ENCODE results near the gene DBH.

The DBH gene

GRCh38 chr9:133627341-133627740 is 8.8 kb upstream of the DBH start:
- Histone ChIP-seq H3K27ac (ENCODE audit: low read depth, low read length) (no peak overlapping the region), H3K27me3 (ENCODE audit: insufficient read depth, low read length) (no peaks in the 10 kb centered on the region), H3K4me3 (ENCODE audit: low read length) (no peak overlapping the region), H3K9ac (ENCODE audit: low read depth, low read length) (no peak overlapping the region), H3K9me3 (ENCODE audit: insufficient read depth, low read depth, low read length) (peaks cover 5% of the 10 kb centered on the region; the same call in 1 of the 2 replicates), H3K4me1 (ENCODE audit: insufficient read depth, low read length) (no peaks in the 10 kb centered on the region), H3K36me3 (ENCODE audit: insufficient read depth, low read length) (no peaks in the 10 kb centered on the region)
- 80% methylated on average over 3 of the region's 3 CpGs for WGBS

GRCh38 chr9:133628766-133629165 is 7.4 kb upstream of the DBH start:
- Histone ChIP-seq H3K27ac (ENCODE audit: low read depth, low read length) (no peak overlapping the region), H3K4me1 (ENCODE audit: insufficient read depth, low read length) (peaks cover 4% of the 10 kb centered on the region), H3K9ac (ENCODE audit: low read depth, low read length) (no peak overlapping the region), H3K27me3 (ENCODE audit: insufficient read depth, low read length) (no peaks in the 10 kb centered on the region), H3K4me3 (ENCODE audit: low read length) (no peak overlapping the region), H3K9me3 (ENCODE audit: insufficient read depth, low read depth, low read length) (peaks cover 5% of the 10 kb centered on the region; the same call in 1 of the 2 replicates), H3K36me3 (ENCODE audit: insufficient read depth, low read length) (no peaks in the 10 kb centered on the region)
- WGBS = 91% methylated on average over 8 of the region's 8 CpGs

- no peak overlapping the region for H3K9ac ChIP-seq (ENCODE audit: low read depth, low read length)
- 92% methylated on average over 23 of the region's 23 CpGs for WGBS
- peaks cover 5% of the 10 kb centered on the region; the same call in 1 of the 2 replicates for H3K9me3 ChIP-seq (ENCODE audit: insufficient read depth, low read depth, low read length)
- H3K27ac ChIP-seq (ENCODE audit: low read depth, low read length) = no peak overlapping the region
- no peaks in the 10 kb centered on the region for H3K27me3 ChIP-seq (ENCODE audit: insufficient read depth, low read length)
- no peaks in the 10 kb centered on the region for H3K36me3 ChIP-seq (ENCODE audit: insufficient read depth, low read length)
- peaks cover 7% of the 10 kb centered on the region for H3K4me1 ChIP-seq (ENCODE audit: insufficient read depth, low read length)
- no peak overlapping the region for H3K4me3 ChIP-seq (ENCODE audit: low read length)
These were observed 6.7 kb upstream of the DBH start for GRCh38 chr9:133629221-133630110.

GRCh38 chr9:133631111-133631510 is 5.1 kb upstream of the DBH start:
- H3K27ac ChIP-seq (ENCODE audit: low read depth, low read length) = no peak overlapping the region
- H3K27me3 ChIP-seq (ENCODE audit: insufficient read depth, low read length) = no peaks in the 10 kb centered on the region
- no peaks in the 10 kb centered on the region; the same call in 1 of the 2 replicates for H3K9me3 ChIP-seq (ENCODE audit: insufficient read depth, low read depth, low read length)
- no peaks in the 10 kb centered on the region for H3K36me3 ChIP-seq (ENCODE audit: insufficient read depth, low read length)
- no peak overlapping the region for H3K9ac ChIP-seq (ENCODE audit: low read depth, low read length)
- H3K4me3 ChIP-seq (ENCODE audit: low read length) = no peak overlapping the region
- H3K4me1 ChIP-seq (ENCODE audit: insufficient read depth, low read length) = peaks cover 7% of the 10 kb centered on the region
- WGBS = 92% methylated on average over 12 of the region's 12 CpGs

GRCh38 chr9:133632806-133633680 is 3.1 kb upstream of the DBH start:
- H3K36me3 ChIP-seq (ENCODE audit: insufficient read depth, low read length) = no peaks in the 10 kb centered on the region
- WGBS = 81% methylated on average over 23 of the region's 27 CpGs

GRCh38 chr9:133633681-133634080 is 2.5 kb upstream of the DBH start:
- Histone ChIP-seq H3K4me1 (ENCODE audit: insufficient read depth, low read length) (peaks cover 17% of the 10 kb centered on the region), H3K9ac (ENCODE audit: low read depth, low read length) (no peak overlapping the region; the same call in 1 of the 2 replicates), H3K27ac (ENCODE audit: low read depth, low read length) (no peak overlapping the region), H3K9me3 (ENCODE audit: insufficient read depth, low read depth, low read length) (no peaks in the 10 kb centered on the region), H3K4me3 (ENCODE audit: low read length) (no peak overlapping the region), H3K27me3 (ENCODE audit: insufficient read depth, low read length) (no peaks in the 10 kb centered on the region), H3K36me3 (ENCODE audit: insufficient read depth, low read length) (no peaks in the 10 kb centered on the region)
- WGBS = 88% methylated on average over 8 of the region's 8 CpGs

More at GRCh38 chr9:133632806-133633680, 3.1 kb upstream of the DBH start:
- no peaks in the 10 kb centered on the region for H3K9me3 ChIP-seq (ENCODE audit: insufficient read depth, low read depth, low read length)
- no peaks in the 10 kb centered on the region for H3K27me3 ChIP-seq (ENCODE audit: insufficient read depth, low read length)
- no peak overlapping the region for H3K4me3 ChIP-seq (ENCODE audit: low read length)
- no peak overlapping the region for H3K27ac ChIP-seq (ENCODE audit: low read depth, low read length)
- H3K9ac ChIP-seq (ENCODE audit: low read depth, low read length) = no peak overlapping the region; the same call in 1 of the 2 replicates
- H3K4me1 ChIP-seq (ENCODE audit: insufficient read depth, low read length) = peaks cover 16% of the 10 kb centered on the region

GRCh38 chr9:133634081-133634691 is 2.0 kb upstream of the DBH start:
- WGBS = 72% methylated on average over 24 of the region's 24 CpGs
- no peak overlapping the region for H3K9ac ChIP-seq (ENCODE audit: low read depth, low read length)

GRCh38 chr9:133635098-133635497 is 1.1 kb upstream of the DBH start:
- Histone ChIP-seq H3K4me1 (ENCODE audit: insufficient read depth, low read length) (peaks cover 17% of the 10 kb centered on the region), H3K27ac (ENCODE audit: low read depth, low read length) (no peak overlapping the region), H3K9me3 (ENCODE audit: insufficient read depth, low read depth, low read length) (no peaks in the 10 kb centered on the region), H3K9ac (ENCODE audit: low read depth, low read length) (no peak overlapping the region), H3K27me3 (ENCODE audit: insufficient read depth, low read length) (no peaks in the 10 kb centered on the region), H3K36me3 (ENCODE audit: insufficient read depth, low read length) (no peaks in the 10 kb centered on the region), H3K4me3 (ENCODE audit: low read length) (no peak overlapping the region)
- WGBS = 86% methylated on average over 6 of the region's 6 CpGs

More at GRCh38 chr9:133634081-133634691, 2.0 kb upstream of the DBH start:
- Histone ChIP-seq H3K4me3 (ENCODE audit: low read length) (no peak overlapping the region), H3K9me3 (ENCODE audit: insufficient read depth, low read depth, low read length) (no peaks in the 10 kb centered on the region), H3K27ac (ENCODE audit: low read depth, low read length) (no peak overlapping the region), H3K36me3 (ENCODE audit: insufficient read depth, low read length) (no peaks in the 10 kb centered on the region), H3K4me1 (ENCODE audit: insufficient read depth, low read length) (peaks cover 17% of the 10 kb centered on the region), H3K27me3 (ENCODE audit: insufficient read depth, low read length) (no peaks in the 10 kb centered on the region)

GRCh38 chr9:133636902-133637301 is 739 bp downstream of the DBH start:
- Histone ChIP-seq H3K9ac (ENCODE audit: low read depth, low read length) (no peak overlapping the region), H3K9me3 (ENCODE audit: insufficient read depth, low read depth, low read length) (no peaks in the 10 kb centered on the region), H3K27me3 (ENCODE audit: insufficient read depth, low read length) (no peaks in the 10 kb centered on the region), H3K36me3 (ENCODE audit: insufficient read depth, low read length) (no peaks in the 10 kb centered on the region), H3K4me1 (ENCODE audit: insufficient read depth, low read length) (peaks cover 17% of the 10 kb centered on the region), H3K27ac (ENCODE audit: low read depth, low read length) (no peak overlapping the region), H3K4me3 (ENCODE audit: low read length) (no peak overlapping the region)
- 95% methylated on average over 12 of the region's 12 CpGs for WGBS

GRCh38 chr9:133637451-133638055 is 1.4 kb downstream of the DBH start:
- no peak overlapping the region for H3K4me3 ChIP-seq (ENCODE audit: low read length)
- H3K4me1 ChIP-seq (ENCODE audit: insufficient read depth, low read length) = peaks cover 17% of the 10 kb centered on the region
- no peak overlapping the region for H3K9ac ChIP-seq (ENCODE audit: low read depth, low read length)
- 77% methylated on average over 12 of the region's 12 CpGs for WGBS
- no peak overlapping the region for H3K27ac ChIP-seq (ENCODE audit: low read depth, low read length)
- no peaks in the 10 kb centered on the region for H3K36me3 ChIP-seq (ENCODE audit: insufficient read depth, low read length)
- H3K27me3 ChIP-seq (ENCODE audit: insufficient read depth, low read length) = no peaks in the 10 kb centered on the region
- no peaks in the 10 kb centered on the region for H3K9me3 ChIP-seq (ENCODE audit: insufficient read depth, low read depth, low read length)

All from HUES64 (cell line).